ENCODE data around the gene UGT3A2. TPM values are rescaled to one million over a fixed set of nuclear protein-coding genes. Genes with fewer than 3 reads are reported as not detected.

The UGT3A2 gene
- total RNA-seq, 1 experiment from 2014 or later: not detected

GRCh38 chr5:35990520-35990919 is 76.2 kb downstream of the UGT3A2 start:
- DNase-seq: peak; percentile 1
- no peaks in the 10 kb centered on the region for H3K9me3 ChIP-seq
- peaks cover 13% of the 10 kb centered on the region for H3K27me3 ChIP-seq
- H3K4me3 ChIP-seq: no peak overlapping the region
- H3K36me3 ChIP-seq: no peaks in the 10 kb centered on the region

- Histone ChIP-seq H3K36me3 (no peaks in the 10 kb centered on the region), H3K4me3 (no peak overlapping the region), H3K9me3 (no peaks in the 10 kb centered on the region), H3K27me3 (peaks cover 11% of the 10 kb centered on the region)
- DNase-seq: no peak
Observed at GRCh38 chr5:35988529-35988928, 78.2 kb downstream of the UGT3A2 start.

- no peaks in the 10 kb centered on the region for H3K36me3 ChIP-seq
- no peak for DNase-seq
- no peaks in the 10 kb centered on the region for H3K9me3 ChIP-seq
- H3K4me3 ChIP-seq: no peak overlapping the region
- H3K27me3 ChIP-seq: peaks cover 10% of the 10 kb centered on the region
Observed at GRCh38 chr5:35987776-35988175, 78.9 kb downstream of the UGT3A2 start.

Other genes with a start within 250 kb of the UGT3A2 start
- gene IL7R, start 210.0 kb downstream of the UGT3A2 start, total RNA-seq (2014; rRNA removed; shearing (Covaris generic); ENCODE audit: low replicate concordance): 3.4 and 3.6 TPM in 2 replicates
- not detected in 2 replicates for gene CAPSL, start 128.3 kb downstream of the UGT3A2 start, total RNA-seq (2014; rRNA removed; shearing (Covaris generic); ENCODE audit: low replicate concordance)
- gene UGT3A1, start 75.5 kb downstream of the UGT3A2 start, total RNA-seq (2014; rRNA removed; shearing (Covaris generic); ENCODE audit: low replicate concordance): not detected in 2 replicates
- gene LMBRD2, start 85.0 kb upstream of the UGT3A2 start, total RNA-seq (2014; rRNA removed; shearing (Covaris generic); ENCODE audit: low replicate concordance): 6.4 and 8.4 TPM in 2 replicates
- 38.6 and 50.5 TPM in 2 replicates for gene SKP2, start 85.2 kb upstream of the UGT3A2 start, total RNA-seq (2014; rRNA removed; shearing (Covaris generic); ENCODE audit: low replicate concordance)
- 33.9 and 51.1 TPM in 2 replicates for gene NADK2, start 175.0 kb upstream of the UGT3A2 start, total RNA-seq (2014; rRNA removed; shearing (Covaris generic); ENCODE audit: low replicate concordance)
- gene RANBP3L, start 235.0 kb upstream of the UGT3A2 start, total RNA-seq (2014; rRNA removed; shearing (Covaris generic); ENCODE audit: low replicate concordance): not detected in 2 replicates

Measured in MG63 (cell line).